Peyer's patch (tissue), 4 donors: ENCODE data around the gene CPLANE2. TPM values are rescaled to one million over a fixed set of nuclear protein-coding genes. Genes with fewer than 3 reads are reported as not detected.
A peak's percentile ranks its signal among the peaks of the same experiment; 100 is the strongest.

Experiments used
- DNase-seq, 3 donors: peaks; one replicate each; pipeline ENCODE4 v3.0.0-alpha.2; 2017 to 2019
- H3K27ac ChIP-seq, 4 donors: fragments of 200-600 bp; sonication (generic); one replicate each; pipeline ENCODE4 v1.5.1; 2016 to 2019
- H3K27me3 ChIP-seq, 2 donors: fragments of 200-600 bp; sonication (generic); one replicate each; pipeline ENCODE4 v1.5.1; 2019
- H3K36me3 ChIP-seq, 3 donors: fragments of 200-600 bp; sonication (generic); one replicate each; pipeline ENCODE4 v1.5.1; 2016 to 2019
- H3K4me1 ChIP-seq, 4 donors: fragments of 200-600 bp; sonication (generic); one replicate each; pipeline ENCODE4 v1.5.1; 2016 to 2019
- H3K4me3 ChIP-seq, 4 donors: fragments of 200-600 bp; sonication (generic); 1 replicate in 3 of 4; 2 replicates in 1 of 4; pipeline ENCODE4 v1.5.1; 2016 to 2019; ENCODE audit warnings: mild to moderate bottlenecking in 1 of 4
- H3K9me3 ChIP-seq, 4 donors: fragments of 200-600 bp; sonication (generic); one replicate each; pipeline ENCODE4 v1.5.1; 2016 to 2019; ENCODE audit warnings: mild to moderate bottlenecking in 1 of 4
- POLR2A ChIP-seq, 2 donors: fragments of 450-650 bp; IDR thresholded peaks; one replicate each; pipeline ENCODE4 v1.5.1; 2017; ENCODE audit warnings: antibody characterized with exemption in 2 of 2, mild to moderate bottlenecking in 2 of 2, moderate library complexity in 2 of 2
- small RNA-seq, 2 donors: library from RNA; depleted of rRNA; stranded (forward); fragments of <200 nt; gene quantifications; one replicate each; pipeline ENCODE3, GENCODE V24; 2016
- total RNA-seq, 4 donors: library from RNA; depleted of rRNA; stranded (reverse); fragments of >200 nt; gene quantifications; one replicate each; pipeline ENCODE4 v1.1.0, GENCODE V29; 2016
- TF ChIP-seq, protein P1 (sequence below), 6 experiments: fragments of 450-650 bp in 4 of 6; fragments of 200-600 bp in 2 of 6; sonication (generic) in 1 of 6; IDR thresholded peaks; one replicate each; pipeline ENCODE4 v1.5.1; 2017 to 2019; ENCODE audit warnings: antibody characterized with exemption in 6 of 6, mild to moderate bottlenecking in 3 of 6, moderate library complexity in 1 of 6

Gene CPLANE2
- total RNA-seq, 4 donors from 2014 or later: 1.2 to 6.6 (median 3.4) TPM; not detected in 1

DNA sequence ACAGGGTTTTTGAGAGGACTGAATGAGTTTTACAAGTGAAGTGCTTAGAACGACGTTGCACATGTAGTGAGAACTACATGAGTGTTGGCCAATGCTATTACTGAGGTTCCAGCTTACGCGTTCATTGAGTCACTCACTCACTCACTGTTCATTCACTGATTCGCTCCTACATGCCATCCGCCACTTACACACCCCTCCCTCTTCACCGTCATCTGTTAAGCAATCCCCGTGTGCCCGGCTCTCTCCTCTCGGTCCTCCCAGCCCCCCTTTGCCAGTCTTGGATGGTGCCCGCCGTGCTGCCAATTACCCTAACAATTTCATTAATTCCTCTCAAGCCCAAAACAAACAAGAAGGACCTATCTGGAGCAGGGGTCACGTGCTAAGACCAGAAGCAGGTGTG is 53.8 kb downstream of the CPLANE2 start:
- Histone ChIP-seq H3K4me3 (no peak overlapping the region), H3K27me3 (no peaks in the 10 kb centered on the region), H3K9me3 (no peaks in the 10 kb centered on the region), H3K4me1 (peaks cover 0 to 38% (median 1%) of the 10 kb centered on the region in 4 donors), H3K36me3 (no peaks in the 10 kb centered on the region), H3K27ac (peak overlapping the region in 1 of 4 donors; percentile 52)
- peak in 1 of 3 donors; percentile 71 for DNase-seq
- TF ChIP-seq, protein P1, sequence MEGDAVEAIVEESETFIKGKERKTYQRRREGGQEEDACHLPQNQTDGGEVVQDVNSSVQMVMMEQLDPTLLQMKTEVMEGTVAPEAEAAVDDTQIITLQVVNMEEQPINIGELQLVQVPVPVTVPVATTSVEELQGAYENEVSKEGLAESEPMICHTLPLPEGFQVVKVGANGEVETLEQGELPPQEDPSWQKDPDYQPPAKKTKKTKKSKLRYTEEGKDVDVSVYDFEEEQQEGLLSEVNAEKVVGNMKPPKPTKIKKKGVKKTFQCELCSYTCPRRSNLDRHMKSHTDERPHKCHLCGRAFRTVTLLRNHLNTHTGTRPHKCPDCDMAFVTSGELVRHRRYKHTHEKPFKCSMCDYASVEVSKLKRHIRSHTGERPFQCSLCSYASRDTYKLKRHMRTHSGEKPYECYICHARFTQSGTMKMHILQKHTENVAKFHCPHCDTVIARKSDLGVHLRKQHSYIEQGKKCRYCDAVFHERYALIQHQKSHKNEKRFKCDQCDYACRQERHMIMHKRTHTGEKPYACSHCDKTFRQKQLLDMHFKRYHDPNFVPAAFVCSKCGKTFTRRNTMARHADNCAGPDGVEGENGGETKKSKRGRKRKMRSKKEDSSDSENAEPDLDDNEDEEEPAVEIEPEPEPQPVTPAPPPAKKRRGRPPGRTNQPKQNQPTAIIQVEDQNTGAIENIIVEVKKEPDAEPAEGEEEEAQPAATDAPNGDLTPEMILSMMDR (IDR thresholded peaks at IDR 0.05): no peak
- TF ChIP-seq POLR2A (IDR thresholded peaks at IDR 0.05): no peak

DNA sequence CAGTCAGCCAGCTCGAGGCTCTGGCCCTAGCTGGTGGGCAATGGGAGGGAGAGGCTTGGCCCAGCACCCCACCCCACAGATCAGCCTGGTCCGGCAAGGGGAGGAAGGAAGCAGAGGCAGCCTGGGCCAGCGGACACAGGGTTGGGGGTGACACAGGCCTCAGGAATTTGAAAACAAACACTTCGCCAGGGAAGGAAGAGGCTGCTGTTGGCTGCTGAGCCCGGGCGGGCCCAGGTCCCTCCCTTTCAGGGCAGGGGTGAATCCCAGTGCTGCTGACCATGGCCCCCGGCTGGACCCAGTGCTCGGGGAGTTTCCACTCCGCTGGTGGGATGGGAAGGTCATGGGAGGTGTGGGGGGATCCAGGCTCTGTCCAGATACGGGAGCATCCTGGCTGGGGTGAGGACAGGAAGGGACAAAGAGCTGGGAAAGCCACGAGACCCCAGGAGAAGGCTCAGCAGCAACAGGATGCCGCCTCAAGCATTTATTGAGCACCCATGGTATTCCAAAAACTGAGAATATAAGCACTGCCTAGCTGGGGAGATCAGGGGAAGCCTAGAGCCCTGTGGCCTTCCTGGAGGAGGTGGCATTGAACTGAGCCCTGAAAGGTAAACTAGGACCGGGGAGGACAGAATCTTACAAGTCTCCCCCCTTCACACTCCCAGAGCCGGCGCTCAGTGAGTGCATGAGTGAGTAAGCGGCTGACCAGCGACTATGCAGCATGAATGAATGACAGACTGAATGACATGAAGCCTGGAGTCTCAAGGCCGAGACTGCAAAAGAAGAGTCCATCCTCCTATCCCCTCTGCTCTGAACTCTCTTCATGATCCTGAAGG is 54.9 kb downstream of the CPLANE2 start:
- peak overlapping the region; percentile 52 to 88 (median 76) for H3K27ac ChIP-seq
- H3K9me3 ChIP-seq: no peaks in the 10 kb centered on the region
- no peak for TF ChIP-seq POLR2A (IDR thresholded peaks at IDR 0.05)
- TF ChIP-seq, protein P1 (IDR thresholded peaks at IDR 0.05): no peak
- H3K27me3 ChIP-seq: no peaks in the 10 kb centered on the region
- peaks cover 0 to 42% (median 0%) of the 10 kb centered on the region in 4 donors for H3K4me1 ChIP-seq
- DNase-seq: peak in 1 of 3 donors; percentile 82
- H3K36me3 ChIP-seq: no peaks in the 10 kb centered on the region
- no peak overlapping the region for H3K4me3 ChIP-seq

Small RNA genes lying within 50 kb of the gene (small RNA-seq; reads per million reads assigned to genes)
- 0 reads per million in 2 donors for gene MT1XP1

Other genes starting within 250 kb of the CPLANE2 start
- not detected for gene SRARP, start 232.9 kb downstream of the CPLANE2 start, total RNA-seq
- gene HSPB7, start 219.1 kb downstream of the CPLANE2 start, total RNA-seq: 1 to 10 TPM in 3 of 4 donors, not detected in 1; 1.1 to 5.2 (median 1.1) TPM
- gene CLCNKA, start 215.1 kb downstream of the CPLANE2 start, total RNA-seq: under 1 TPM in 1 of 4 donors, not detected in 3; 0.47 TPM
- not detected for gene CLCNKB, start 193.4 kb downstream of the CPLANE2 start, total RNA-seq
- gene FAM131C, start 163.5 kb downstream of the CPLANE2 start, total RNA-seq: 1 to 10 TPM in 2 of 4 donors, under 1 TPM in 1, not detected in 1; 0.80 to 3.5 (median 2.3) TPM
- gene EPHA2, start 81.1 kb downstream of the CPLANE2 start, total RNA-seq: 10 to 100 TPM; 23.5 to 42.6 (median 35.5) TPM
- gene ARHGEF19, start 24.5 kb downstream of the CPLANE2 start, total RNA-seq: 10 to 100 TPM in 1 of 4 donors, 1 to 10 TPM in 3; 6.0 to 16.5 (median 7.3) TPM
- 10 to 100 TPM; 15.7 to 29.4 (median 24.5) TPM for gene FBXO42, start 115.3 kb upstream of the CPLANE2 start, total RNA-seq
- 10 to 100 TPM; 52.0 to 59.5 (median 57.4) TPM for gene SZRD1, start 130.1 kb upstream of the CPLANE2 start, total RNA-seq
- not detected for gene SPATA21, start 200.2 kb upstream of the CPLANE2 start, total RNA-seq
- gene NECAP2, start 203.5 kb upstream of the CPLANE2 start, total RNA-seq: 10 to 100 TPM; 32.1 to 53.1 (median 38.6) TPM